Parathyroid adenoma (tissue), 2 donors: Measurements from ENCODE around the gene POLDIP2.
"Not testable (repeated sequence)": the region's sequence is repeated elsewhere in the genome, so short reads cannot be mapped to it uniquely, and the experiment has no call there.

Experiments
- H2AFZ ChIP-seq: fragments of 300-600 bp; sonication (generic); one replicate; pipeline ENCODE4 v1.7.0; 2017; ENCODE audit warnings: antibody characterized with exemption, mild to moderate bottlenecking
- H3K27ac ChIP-seq: fragments of 300-600 bp; sonication (generic); one replicate; pipeline ENCODE4 v1.7.0; 2017
- H3K27me3 ChIP-seq: fragments of 300-600 bp; sonication (generic); one replicate; pipeline ENCODE4 v1.7.0; 2017; ENCODE audit warnings: low read length; ENCODE audit not compliant: control insufficient read depth, insufficient read depth
- H3K36me3 ChIP-seq: fragments of 300-600 bp; sonication (generic); one replicate; pipeline ENCODE4 v1.7.0; 2017; ENCODE audit warnings: low read length; ENCODE audit not compliant: control insufficient read depth, insufficient read depth
- H3K4me1 ChIP-seq: fragments of 300-600 bp; sonication (generic); one replicate; pipeline ENCODE4 v1.7.0; 2017; ENCODE audit warnings: control low read depth
- H3K4me2 ChIP-seq: fragments of 300-600 bp; sonication (generic); one replicate; pipeline ENCODE4 v1.7.0; 2017; ENCODE audit warnings: low read length
- H3K4me3 ChIP-seq: fragments of 300-600 bp; sonication (generic); one replicate; pipeline ENCODE4 v1.7.0; 2017; ENCODE audit warnings: low read depth, low read length
- H3K79me2 ChIP-seq: fragments of 300-600 bp; sonication (generic); one replicate; pipeline ENCODE4 v1.7.0; 2017; ENCODE audit warnings: control low read depth
- H3K9ac ChIP-seq: fragments of 300-600 bp; sonication (generic); one replicate; pipeline ENCODE4 v1.7.0; 2017; ENCODE audit warnings: mild to moderate bottlenecking
- H3K9me3 ChIP-seq: fragments of 300-600 bp; sonication (generic); one replicate; pipeline ENCODE4 v1.7.0; 2017; ENCODE audit warnings: low read length; ENCODE audit not compliant: control insufficient read depth
- TF ChIP-seq, protein P1 (sequence below): fragments of 300-600 bp; sonication (generic); IDR thresholded peaks from one replicate; pipeline ENCODE4 v1.7.0; 2017; ENCODE audit warnings: antibody characterized with exemption, mild to moderate bottlenecking
- donor health status: primary hyperparathyroidism.

POLDIP2 gene

DNA sequence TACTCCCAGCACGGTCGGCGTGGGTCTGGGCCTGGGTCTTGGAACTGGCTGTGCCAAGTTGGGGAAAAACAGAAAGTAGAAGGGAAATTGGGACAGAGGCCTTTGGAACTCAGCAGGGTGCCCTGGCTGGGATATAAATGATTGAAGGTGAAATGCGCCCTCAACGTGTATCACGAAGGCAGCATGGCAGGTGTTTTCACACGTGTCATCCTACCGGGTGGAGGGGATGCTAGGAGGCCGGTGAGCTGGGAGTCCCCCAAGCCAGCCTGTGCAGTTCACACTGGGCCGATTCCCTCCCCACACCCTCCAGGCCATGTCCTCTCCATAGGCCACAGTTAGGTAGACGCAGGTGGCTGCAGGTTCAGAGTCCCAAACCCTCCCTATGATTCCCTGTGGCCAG is 15.8 kb downstream of the POLDIP2 start:
- H3K4me1 ChIP-seq, result peaks cover 14% of the 10 kb centered on the region
- H3K27ac ChIP-seq, result no peak overlapping the region
- no peak overlapping the region for H2AFZ ChIP-seq
- no peak overlapping the region for H3K4me3 ChIP-seq
- H3K79me2 ChIP-seq, result peaks cover 11% of the 10 kb centered on the region
- H3K9me3 ChIP-seq, result no peaks in the 10 kb centered on the region
- H3K4me2 ChIP-seq, result no peak overlapping the region
- H3K36me3 ChIP-seq, result no peaks in the 10 kb centered on the region
- TF ChIP-seq, protein P1, sequence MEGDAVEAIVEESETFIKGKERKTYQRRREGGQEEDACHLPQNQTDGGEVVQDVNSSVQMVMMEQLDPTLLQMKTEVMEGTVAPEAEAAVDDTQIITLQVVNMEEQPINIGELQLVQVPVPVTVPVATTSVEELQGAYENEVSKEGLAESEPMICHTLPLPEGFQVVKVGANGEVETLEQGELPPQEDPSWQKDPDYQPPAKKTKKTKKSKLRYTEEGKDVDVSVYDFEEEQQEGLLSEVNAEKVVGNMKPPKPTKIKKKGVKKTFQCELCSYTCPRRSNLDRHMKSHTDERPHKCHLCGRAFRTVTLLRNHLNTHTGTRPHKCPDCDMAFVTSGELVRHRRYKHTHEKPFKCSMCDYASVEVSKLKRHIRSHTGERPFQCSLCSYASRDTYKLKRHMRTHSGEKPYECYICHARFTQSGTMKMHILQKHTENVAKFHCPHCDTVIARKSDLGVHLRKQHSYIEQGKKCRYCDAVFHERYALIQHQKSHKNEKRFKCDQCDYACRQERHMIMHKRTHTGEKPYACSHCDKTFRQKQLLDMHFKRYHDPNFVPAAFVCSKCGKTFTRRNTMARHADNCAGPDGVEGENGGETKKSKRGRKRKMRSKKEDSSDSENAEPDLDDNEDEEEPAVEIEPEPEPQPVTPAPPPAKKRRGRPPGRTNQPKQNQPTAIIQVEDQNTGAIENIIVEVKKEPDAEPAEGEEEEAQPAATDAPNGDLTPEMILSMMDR, result no peak
- no peaks in the 10 kb centered on the region for H3K27me3 ChIP-seq
- H3K9ac ChIP-seq, result no peak overlapping the region

DNA sequence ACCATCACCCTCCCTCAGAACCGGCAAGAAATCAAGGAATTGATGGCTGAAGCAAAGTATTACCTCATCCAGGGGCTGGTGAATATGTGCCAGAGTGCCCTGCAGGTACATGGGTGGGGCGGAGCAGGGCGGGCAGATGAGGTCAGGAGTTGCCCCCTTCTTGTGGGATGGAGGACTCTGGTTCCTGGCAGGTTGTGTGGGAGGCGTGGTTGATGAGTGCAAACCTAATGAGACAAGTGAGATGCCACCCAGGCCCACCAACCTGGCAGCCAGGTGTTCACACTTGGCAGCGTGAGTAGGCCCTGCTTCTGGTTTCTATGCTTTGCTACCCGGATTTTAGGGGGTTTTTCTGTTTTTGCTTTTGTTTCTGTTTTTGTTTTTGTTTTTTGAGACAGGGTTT is 17.0 kb downstream of the POLDIP2 start:
- Histone ChIP-seq H3K9ac (no peak overlapping the region), H3K4me1 (peaks cover 3% of the 10 kb centered on the region), H3K4me3 (no peak overlapping the region), H3K9me3 (no peaks in the 10 kb centered on the region), H3K79me2 (peaks cover 13% of the 10 kb centered on the region), H3K36me3 (no peaks in the 10 kb centered on the region), H2AFZ (no peak overlapping the region), H3K27ac (no peak overlapping the region), H3K4me2 (no peak overlapping the region), H3K27me3 (no peaks in the 10 kb centered on the region)
- TF ChIP-seq, protein P1, result no peak

DNA sequence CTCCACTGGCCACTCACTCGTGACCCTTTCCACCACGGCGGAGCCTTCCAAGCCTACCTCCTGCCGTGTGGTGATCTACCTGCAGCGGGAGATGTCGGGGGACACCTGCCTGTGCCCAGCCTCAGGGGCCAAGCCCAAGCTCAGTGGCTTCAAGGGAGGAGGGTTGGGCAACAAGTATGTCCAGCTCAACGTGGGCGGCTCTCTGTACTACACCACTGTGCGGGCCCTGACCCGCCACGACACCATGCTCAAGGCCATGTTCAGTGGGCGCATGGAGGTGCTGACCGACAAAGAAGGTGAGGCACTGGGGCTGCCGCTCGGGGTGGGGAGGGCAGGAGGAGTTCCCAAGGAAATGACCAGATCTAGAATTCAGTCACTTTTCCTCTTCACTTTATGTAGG is 17.9 kb downstream of the POLDIP2 start:
- Histone ChIP-seq H3K4me2 (no peak overlapping the region), H3K79me2 (peaks cover 20% of the 10 kb centered on the region), H3K4me3 (no peak overlapping the region), H3K4me1 (no peaks in the 10 kb centered on the region), H3K36me3 (no peaks in the 10 kb centered on the region), H3K9me3 (no peaks in the 10 kb centered on the region), H3K27ac (no peak overlapping the region), H2AFZ (no peak overlapping the region), H3K27me3 (no peaks in the 10 kb centered on the region), H3K9ac (no peak overlapping the region)
- TF ChIP-seq, protein P1, result no peak

DNA sequence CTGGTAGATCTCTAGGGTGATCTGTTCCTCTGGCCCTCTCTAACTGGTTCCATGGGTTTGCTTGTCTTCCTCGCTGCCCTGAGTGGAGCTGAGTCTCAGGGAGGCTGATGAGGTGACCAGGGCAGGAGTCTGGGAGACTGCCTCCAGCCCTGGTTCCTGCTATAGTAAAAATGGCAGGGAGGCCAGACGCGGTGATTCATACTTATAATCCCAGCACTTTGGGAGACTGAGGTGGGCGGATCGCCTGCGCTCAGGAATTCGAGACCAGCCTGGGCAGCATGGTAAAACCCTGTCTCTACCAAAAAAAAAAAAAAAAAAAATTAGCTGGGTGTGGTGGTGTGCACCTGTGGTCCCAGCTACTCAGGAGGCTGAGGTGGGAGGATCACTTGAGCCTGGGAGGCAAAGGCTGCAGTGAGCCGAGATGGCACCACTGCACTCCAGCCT is 18.5 kb downstream of the POLDIP2 start:
- not testable (repeated sequence) for H3K9me3 ChIP-seq, H2AFZ ChIP-seq, H3K27me3 ChIP-seq, H3K4me3 ChIP-seq, H3K36me3 ChIP-seq, H3K9ac ChIP-seq, H3K4me2 ChIP-seq, H3K4me1 ChIP-seq
- Histone ChIP-seq H3K27ac (peak overlapping the region; percentile 24), H3K79me2 (peaks cover 27% of the 10 kb centered on the region)

DNA sequence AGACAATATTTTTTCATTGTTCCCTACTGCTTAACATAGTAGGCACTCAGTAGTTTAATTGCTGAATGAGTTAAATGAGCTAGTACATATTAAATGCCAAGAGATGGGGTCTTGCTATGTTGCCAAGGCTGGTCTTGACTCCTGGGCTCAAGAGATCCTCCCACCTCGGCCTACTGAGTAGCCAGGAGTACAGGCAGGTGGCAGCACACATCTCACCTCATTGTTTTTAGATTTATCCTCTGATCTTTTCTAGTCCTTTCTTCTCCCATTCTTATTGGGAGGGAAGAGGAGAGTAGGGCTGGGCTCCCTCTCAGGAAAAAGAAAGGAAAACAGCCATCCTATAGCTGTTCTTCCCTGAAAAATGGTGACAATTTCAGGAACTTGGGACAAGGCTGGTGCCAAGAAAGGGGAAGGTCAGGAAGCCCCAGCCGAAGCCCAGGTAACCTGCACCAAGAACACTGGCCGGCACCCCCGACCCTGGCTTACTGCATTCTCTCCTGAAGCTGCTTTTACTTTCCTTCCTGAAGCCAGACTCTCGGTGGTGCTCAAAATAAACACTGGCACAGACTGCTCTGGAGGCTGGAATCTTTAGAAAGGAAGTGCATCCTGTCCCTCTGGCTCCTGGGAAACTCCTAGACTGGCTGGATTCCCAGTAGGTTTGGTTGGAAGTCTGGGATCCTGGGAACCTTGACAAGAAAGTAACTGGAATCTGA is 19.1 kb downstream of the POLDIP2 start:
- Histone ChIP-seq H3K27me3 (no peaks in the 10 kb centered on the region), H3K4me3 (no peak overlapping the region), H3K4me2 (no peak overlapping the region), H3K27ac (peak overlapping the region; percentile 66), H3K9ac (no peak overlapping the region), H2AFZ (no peak overlapping the region), H3K79me2 (peaks cover 31% of the 10 kb centered on the region), H3K4me1 (no peaks in the 10 kb centered on the region), H3K36me3 (no peaks in the 10 kb centered on the region), H3K9me3 (no peaks in the 10 kb centered on the region)
- TF ChIP-seq, protein P1, result no peak
